Cortex of kidney (tissue), 1 donor: ENCODE results near the gene TSC22D4.

ENCODE experiments used
- DNase-seq: peaks from one replicate; lab custom pipeline; 2025; lab: John Stamatoyannopoulos, UW

Gene TSC22D4

DNA sequence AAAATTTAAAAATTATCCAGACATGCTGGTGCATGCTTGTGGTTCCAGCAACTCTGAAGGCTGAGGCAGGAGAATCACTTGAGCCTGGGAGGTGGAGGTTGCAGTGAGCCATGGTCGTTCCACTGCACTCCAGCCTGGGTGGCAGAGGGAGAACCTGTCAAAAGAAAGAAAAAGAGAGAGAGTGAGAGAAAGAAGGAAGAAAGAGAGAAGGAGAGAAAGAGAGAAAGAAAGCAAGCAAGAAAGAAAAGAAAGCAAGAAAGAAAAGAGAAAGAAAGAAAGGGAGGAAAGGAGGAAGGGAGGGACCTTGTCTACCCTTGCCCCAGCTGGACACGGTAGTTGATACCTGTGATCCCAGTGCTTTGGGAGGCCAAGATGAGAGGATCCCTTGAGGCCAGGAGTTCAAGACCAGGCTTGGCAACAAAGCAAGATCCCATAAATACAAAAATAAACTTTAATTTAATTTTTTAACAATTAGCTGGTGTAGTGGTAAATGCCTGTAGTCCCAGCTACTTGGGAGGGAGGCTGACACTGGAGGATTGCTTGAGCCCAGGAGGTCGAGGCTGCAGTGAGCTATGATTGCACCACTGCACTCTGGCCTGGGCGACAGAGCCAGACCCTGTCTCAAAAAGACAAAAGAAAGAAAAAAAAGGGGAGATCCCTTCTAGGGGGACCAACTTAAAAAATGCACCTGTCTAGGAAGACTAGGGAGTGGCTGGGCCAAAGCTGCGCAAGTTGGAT, 13.9 kb upstream of the TSC22D4 start:
- DNase-seq, result no peak

DNA sequence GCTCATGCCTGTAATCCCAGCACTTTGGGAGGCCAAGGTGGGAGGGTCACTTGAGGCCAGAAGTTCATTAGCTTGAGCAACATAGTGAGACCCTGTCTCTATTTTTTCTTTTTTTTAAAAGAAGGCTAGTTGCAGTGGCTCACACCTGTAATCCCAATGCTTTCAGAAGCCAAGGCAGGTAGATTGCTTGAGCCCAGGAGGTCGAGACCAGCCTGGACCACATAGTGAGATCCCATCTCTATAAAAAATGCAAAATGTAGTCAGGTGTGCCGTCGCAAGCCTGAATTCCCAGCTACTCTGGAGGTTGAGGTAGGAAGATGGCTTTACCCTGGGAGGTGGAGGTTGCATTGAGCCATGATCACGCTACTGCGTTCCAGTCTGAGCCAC, 12.2 kb upstream of the TSC22D4 start:
- DNase-seq, result no peak

- no peak for DNase-seq
Observed at GRCh38 chr7:100490483-100491191, 11.6 kb upstream of the TSC22D4 start.

GRCh38 chr7:100489824-100490223, 10.8 kb upstream of the TSC22D4 start:
- no peak for DNase-seq

- no peak for DNase-seq
Observed at GRCh38 chr7:100489121-100489520, 10.1 kb upstream of the TSC22D4 start.

GRCh38 chr7:100488333-100489095, 9.5 kb upstream of the TSC22D4 start:
- DNase-seq, result no peak

GRCh38 chr7:100486753-100487446, 7.9 kb upstream of the TSC22D4 start:
- no peak for DNase-seq

- no peak for DNase-seq
Observed at GRCh38 chr7:100486111-100486636, 7.2 kb upstream of the TSC22D4 start.

DNA sequence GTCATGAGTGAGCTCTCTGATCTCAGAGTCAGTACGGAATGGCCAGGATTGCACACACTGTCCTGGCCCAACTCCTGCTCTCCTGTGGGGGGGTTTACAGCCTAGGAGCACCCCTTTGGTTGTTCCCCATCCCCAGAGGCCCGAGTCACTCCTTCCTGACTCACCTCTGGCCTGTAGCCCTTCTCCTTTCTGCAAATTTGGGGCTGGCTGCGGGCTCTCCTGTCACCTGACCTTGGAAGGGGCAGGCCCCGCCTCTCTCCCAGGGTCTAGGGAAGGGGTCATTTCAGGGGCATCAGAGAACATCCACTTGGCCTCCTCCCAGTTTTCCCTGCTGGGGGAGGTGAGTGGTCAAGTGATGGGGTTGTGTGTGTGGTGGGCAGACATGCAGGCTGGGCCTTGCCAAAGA, 6.5 kb upstream of the TSC22D4 start:
- no peak for DNase-seq

DNA sequence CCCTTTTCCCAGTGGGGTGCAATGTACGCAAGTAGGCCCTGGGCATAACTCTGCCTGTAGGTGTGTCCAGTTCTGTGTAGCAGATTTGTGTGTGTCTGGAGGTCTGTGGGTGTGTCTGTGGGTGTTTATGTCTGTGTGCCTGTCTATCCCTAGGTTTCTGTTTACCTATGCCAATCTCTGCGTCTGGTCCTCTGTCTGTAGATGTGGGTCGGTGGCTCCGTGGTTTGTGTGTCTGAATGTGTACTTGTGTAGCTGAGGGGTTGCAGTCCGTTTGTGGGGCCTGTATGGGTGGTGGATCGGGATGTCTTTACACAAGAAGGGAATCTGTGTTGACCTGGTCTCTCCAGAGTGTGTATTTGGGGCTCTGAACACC, 5.6 kb upstream of the TSC22D4 start:
- no peak for DNase-seq

DNA sequence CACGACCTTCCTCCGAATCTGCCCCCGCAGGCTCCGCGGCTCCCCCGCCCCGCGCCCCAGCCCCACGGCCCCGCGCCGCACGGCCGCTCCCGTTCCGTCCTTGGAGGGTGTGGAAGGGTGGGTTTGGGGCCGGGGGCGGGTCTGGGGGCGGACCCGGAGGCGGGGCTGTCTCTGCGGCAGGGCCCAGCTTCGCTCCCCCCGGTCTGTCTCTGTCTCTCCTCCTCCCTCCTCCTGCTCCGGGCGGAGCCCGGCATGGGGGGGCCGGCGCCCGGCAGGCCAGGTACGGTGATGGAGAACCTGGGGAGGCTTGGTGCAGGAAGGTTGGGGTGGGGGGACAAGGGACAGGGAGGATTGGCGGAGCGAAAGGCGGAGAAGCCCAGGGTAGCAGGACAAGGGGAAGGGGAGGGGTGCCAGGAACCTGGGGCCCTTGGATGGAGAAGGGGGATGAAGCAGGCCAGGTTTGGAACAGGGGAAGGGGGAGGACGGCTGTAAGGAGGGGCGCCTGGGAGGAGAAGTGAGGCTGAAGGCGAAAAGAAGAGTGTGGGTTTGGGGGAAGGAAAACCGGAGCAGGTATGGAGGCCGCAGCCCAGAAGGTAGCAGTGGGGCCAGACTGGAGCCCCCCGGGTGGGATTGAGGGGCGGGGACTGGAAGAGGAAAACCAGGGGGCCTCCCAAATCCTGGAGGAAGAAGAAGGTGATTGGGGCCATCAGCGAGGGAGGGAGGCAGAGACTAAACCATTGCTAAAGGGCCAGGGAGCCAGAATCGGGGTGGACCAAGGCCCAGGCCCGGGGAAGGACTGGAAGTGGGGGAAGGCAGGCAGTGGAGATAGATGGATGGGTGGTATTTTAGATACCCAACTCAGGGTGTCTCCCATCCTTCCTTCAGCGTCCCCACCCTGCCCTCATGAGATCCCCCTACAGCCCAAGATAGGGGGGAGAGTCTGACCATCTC, 5.0 kb upstream of the TSC22D4 start, which contains the start of gene NYAP1:
NYAP1 (plus strand) TSS at position 206 of the 951 bp plus-strand sequence. CDS start 1,385 bp downstream, outside the sequence.
- no peak for DNase-seq

- no peak for DNase-seq
Observed at GRCh38 chr7:100483090-100483721, 4.2 kb upstream of the TSC22D4 start.

GRCh38 chr7:100482728-100483089, 3.7 kb upstream of the TSC22D4 start:
- DNase-seq, result no peak

DNA sequence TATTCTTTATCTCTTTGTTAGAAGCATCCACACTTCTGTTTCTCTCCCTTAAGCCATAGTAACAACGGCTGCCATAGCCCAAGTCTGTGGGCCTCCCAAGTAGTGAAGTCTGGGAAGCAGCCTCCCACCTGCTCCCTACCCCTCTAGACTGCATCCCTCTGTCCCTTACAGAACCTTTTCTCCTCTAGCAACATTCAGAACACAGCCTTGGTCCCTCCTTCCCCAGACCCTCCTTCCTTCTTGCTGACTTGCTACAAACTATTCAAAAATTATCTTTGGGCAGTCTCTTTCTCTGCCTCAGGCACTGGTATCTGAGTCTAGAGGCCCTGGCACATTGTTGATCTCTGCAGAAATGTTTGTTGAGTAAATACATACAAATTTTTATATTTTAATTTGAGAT, 2.5 kb upstream of the TSC22D4 start:
- no peak for DNase-seq

DNA sequence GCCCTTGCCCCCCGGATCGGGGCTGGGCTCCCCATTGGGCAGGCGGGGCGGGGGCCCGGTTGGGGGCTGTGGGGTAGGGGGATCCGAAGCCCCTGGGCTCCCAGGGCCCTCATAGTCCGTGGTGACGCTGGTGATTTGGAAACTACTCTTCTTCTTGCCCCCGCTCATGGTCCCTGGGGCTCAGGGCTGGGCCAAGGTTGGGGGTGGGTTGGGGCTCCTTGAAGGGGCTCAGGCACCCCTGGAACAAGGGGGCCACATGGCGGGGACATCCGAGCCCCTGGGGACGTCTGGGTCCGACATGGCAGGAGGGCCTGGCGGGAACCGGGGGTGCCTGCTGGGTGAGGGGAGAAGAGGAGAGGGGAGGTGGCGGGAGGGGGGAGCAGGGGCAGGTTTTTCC, 1.1 kb downstream of the TSC22D4 start:
- no peak for DNase-seq

GRCh38 chr7:100476903-100477870, 1.8 kb downstream of the TSC22D4 start:
- DNase-seq, result no peak

DNA sequence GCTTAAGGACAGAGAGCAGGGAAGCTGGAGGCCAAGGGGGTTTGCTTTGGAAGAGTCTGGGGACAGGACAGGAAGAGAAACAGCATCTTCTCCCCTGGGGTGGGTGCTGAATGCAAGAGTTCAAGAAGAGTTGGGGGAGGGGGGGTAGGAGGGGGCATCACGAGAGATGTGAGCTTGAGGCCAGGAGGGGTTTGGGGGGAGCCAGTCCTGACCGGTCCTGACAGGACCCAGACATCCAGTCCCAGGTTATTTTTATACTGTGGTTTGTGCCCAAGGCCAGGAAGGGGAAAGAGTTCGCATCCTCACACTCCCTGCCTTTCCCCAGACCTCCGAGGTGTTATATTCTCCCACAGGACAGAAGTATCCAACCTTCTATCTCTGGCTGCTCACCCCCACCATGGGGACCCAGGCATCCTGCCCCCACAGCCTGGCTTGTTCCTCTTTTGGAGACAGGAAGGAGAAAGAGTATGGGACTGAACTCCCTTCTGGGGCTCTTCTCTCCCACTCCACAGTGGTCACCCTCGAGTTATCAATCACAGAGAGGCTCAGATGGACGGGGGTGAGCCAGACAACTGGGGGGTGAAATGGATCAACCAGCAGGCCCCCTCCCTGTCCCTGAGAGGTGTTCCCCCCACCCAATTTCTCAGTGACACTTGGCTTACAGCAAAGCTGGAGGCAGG, 2.8 kb downstream of the TSC22D4 start:
- DNase-seq, result no peak

DNA sequence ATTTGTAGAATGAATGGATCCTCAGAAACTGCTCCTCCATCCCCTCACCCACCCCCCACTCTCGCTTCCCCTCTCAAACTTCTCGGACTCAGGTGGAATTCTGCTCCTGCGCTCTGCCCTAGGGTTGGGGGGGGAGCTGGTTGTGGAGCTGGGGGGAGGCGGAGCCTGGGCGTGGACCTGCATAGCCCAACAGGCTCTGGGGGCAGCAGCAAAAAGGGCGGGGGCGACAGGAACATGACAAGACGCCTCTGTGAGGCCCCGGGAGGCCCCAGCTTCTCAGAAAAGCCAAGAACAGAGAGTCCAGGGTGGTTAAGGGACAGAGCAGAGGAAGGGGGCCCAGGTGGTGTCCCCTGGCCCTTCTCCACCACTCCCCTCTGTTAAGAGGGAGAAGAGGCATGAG, 3.5 kb downstream of the TSC22D4 start:
- no peak for DNase-seq
